ENCODE measurements around the gene TEX35.

DNA sequence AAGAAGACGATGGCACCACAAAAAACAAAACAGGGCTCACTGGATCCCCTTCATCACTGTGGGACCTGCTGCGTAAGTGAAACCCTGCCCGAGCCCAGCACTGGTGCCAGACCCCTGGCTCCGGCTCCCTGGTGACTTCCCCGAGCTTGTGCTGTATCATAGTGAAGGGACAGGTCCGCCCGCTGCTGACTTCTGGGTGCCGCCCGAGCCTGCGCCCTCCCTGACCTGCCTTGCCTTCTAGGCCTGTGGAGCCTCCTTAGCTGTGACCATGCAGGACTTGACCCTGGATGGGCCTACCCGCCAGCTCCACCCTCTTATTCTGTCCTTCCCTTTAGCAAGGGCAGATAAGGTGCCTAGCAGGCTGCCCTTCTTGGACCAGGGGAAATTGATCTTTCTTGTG lies 7.9 kb downstream of the TEX35 start:
- TF ChIP-seq POLR2A (IDR thresholded peaks at IDR 0.05; ENCODE audit: low read depth, low read length) (no peak), PAX5 (IDR thresholded peaks at IDR 0.05; ENCODE audit: insufficient read depth, low read length, severe bottlenecking) (no peak), TAF1 (IDR thresholded peaks at IDR 0.05; ENCODE audit: low read depth, low read length) (no peak), POLR2AphosphoS5 (IDR thresholded peaks at IDR 0.05; ENCODE audit: low read depth, low read length) (no peak), SPI1 (IDR thresholded peaks at IDR 0.05; ENCODE audit: low read depth, low read length) (no peak)

Measured in GM12891 (cell line).